RWPE2 (cell line): ENCODE results near the gene CTPS1.
A peak's percentile ranks its signal among the peaks of the same experiment; 100 is the strongest.

ENCODE experiments used
- ATAC-seq: fragments of 200-7000 bp; cut with Tn5 transposase; 3 replicates; pipeline ENCODE4 v1.9.1; 2021; ENCODE audit warnings: low read depth
- DNase-seq: peaks from one replicate; pipeline ENCODE4 v3.0.0-alpha.2; 2020; ENCODE audit warnings: low spot score
- H3K27ac ChIP-seq: fragments of 450-650 bp; 2 replicates; pipeline ENCODE4 v1.5.1; 2017; ENCODE audit warnings: mild to moderate bottlenecking; ENCODE audit not compliant: poor library complexity, severe bottlenecking
- H3K27me3 ChIP-seq: fragments of 250-450 bp; sonication (Bioruptor Pico); 2 replicates; pipeline ENCODE4 v1.5.1; 2021; ENCODE audit warnings: mild to moderate bottlenecking, moderate library complexity; ENCODE audit not compliant: insufficient read depth, poor library complexity, severe bottlenecking
- H3K36me3 ChIP-seq: fragments of 250-450 bp; sonication (Bioruptor Pico); 2 replicates; pipeline ENCODE4 v1.5.1; 2020; ENCODE audit warnings: low read depth, mild to moderate bottlenecking, moderate library complexity
- H3K4me1 ChIP-seq: fragments of 250-450 bp; sonication (Bioruptor Pico); 2 replicates; pipeline ENCODE4 v1.5.1; 2021; ENCODE audit warnings: mild to moderate bottlenecking, moderate library complexity; ENCODE audit not compliant: insufficient read depth, poor library complexity, severe bottlenecking
- H3K4me3 ChIP-seq: fragments of 250-450 bp; sonication (Bioruptor Pico); 2 replicates; pipeline ENCODE4 v1.5.1; 2021; ENCODE audit warnings: mild to moderate bottlenecking, moderate library complexity; ENCODE audit not compliant: severe bottlenecking
- H3K9me3 ChIP-seq: fragments of 250-450 bp; sonication (Bioruptor Pico); 2 replicates; pipeline ENCODE4 v1.5.1; 2021; ENCODE audit warnings: mild to moderate bottlenecking, moderate library complexity; ENCODE audit not compliant: severe bottlenecking
- TF ChIP-seq, protein P1 (sequence below): fragments of 450-650 bp; IDR thresholded peaks from one replicate; pipeline ENCODE4 v1.5.1; 2017; ENCODE audit warnings: mild to moderate bottlenecking, moderate library complexity; ENCODE audit not compliant: poor library complexity, severe bottlenecking

CTPS1 gene

DNA sequence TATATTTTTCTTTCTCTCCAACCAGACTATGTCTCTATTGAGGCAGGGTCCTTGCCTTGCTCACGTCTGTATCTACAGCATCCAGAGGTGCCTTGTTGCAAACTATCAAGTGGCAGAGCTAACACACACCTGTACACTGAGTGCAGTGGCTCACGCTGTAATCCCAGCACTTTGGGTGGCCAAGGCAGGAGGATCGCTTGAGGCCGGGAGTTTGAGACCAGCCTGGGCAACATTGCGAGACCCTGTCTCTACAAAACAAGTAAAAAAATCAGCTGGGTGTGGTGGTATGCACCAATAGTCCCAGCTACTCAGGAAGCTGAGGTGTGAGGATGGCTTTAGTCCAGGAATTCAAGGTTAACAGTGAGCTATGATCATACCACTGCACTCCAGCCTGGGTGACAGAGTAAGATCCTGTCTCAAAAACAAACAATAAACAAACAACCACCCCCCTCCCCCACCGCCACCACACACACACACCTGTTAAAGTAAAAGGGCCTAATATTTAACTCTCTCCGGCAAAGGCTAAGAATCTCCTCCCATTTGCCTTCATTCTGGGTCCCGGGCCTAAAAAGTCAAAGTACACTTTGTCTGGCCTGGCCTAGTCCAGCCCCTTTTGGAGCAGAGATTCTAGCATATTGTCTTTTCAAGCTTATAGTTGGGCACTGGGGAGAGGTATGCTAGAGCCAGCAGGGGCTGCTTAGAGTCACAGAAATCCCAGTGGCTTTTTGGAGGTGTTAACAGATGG, 51.5 kb downstream of the CTPS1 start:
- TF ChIP-seq, protein P1, sequence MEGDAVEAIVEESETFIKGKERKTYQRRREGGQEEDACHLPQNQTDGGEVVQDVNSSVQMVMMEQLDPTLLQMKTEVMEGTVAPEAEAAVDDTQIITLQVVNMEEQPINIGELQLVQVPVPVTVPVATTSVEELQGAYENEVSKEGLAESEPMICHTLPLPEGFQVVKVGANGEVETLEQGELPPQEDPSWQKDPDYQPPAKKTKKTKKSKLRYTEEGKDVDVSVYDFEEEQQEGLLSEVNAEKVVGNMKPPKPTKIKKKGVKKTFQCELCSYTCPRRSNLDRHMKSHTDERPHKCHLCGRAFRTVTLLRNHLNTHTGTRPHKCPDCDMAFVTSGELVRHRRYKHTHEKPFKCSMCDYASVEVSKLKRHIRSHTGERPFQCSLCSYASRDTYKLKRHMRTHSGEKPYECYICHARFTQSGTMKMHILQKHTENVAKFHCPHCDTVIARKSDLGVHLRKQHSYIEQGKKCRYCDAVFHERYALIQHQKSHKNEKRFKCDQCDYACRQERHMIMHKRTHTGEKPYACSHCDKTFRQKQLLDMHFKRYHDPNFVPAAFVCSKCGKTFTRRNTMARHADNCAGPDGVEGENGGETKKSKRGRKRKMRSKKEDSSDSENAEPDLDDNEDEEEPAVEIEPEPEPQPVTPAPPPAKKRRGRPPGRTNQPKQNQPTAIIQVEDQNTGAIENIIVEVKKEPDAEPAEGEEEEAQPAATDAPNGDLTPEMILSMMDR: no peak
- Histone ChIP-seq H3K4me3 (no peak overlapping the region), H3K27me3 (no peaks in the 10 kb centered on the region), H3K27ac (no peak overlapping the region), H3K4me1 (no peaks in the 10 kb centered on the region), H3K36me3 (peaks cover 38% of the 10 kb centered on the region), H3K9me3 (no peaks in the 10 kb centered on the region)
- DNase-seq (no peak), ATAC-seq (no peak)

DNA sequence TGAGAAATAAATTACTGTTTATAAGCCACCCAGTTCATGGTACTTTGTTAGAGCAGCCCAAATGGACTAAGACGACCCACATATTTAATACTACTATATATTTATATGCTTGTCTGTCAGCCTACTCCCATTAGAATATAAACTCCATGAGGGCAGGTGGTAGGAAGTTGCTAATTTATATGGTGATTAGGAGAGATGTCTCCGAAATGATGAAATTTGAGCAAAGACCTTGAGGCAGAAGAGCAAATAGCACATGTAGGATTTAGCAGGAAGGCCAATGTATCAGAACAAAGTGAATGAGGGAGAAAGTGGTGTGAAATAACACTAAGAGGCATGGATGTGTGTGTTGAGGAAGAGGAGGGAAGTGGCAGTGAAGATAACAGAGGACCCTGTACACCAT, 52.7 kb downstream of the CTPS1 start:
- H3K36me3 ChIP-seq: peaks cover 47% of the 10 kb centered on the region
- DNase-seq (no peak), ATAC-seq (no peak)
- H3K27me3 ChIP-seq: no peaks in the 10 kb centered on the region
- TF ChIP-seq, protein P1: no peak
- no peak overlapping the region for H3K4me3 ChIP-seq
- no peaks in the 10 kb centered on the region for H3K4me1 ChIP-seq
- no peaks in the 10 kb centered on the region for H3K9me3 ChIP-seq
- no peak overlapping the region for H3K27ac ChIP-seq

DNA sequence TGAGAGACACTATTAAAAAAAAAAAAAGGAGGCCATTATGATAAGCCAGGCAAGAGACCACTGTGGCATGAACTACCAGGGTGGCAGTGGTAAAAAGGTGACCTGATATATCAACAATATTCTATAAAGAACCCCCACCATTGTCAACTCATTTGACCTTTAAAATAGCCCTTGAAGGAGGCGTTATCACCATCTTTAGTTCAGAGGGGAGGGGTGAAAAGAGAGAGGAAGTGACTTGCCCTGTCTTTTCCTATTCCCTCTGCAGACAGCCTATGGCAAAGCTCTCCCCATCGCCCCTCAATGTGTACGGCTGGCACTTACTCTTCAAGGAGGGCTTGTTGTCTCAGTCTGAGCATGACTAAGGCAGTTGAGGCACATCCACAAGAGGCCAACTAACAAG, 53.8 kb downstream of the CTPS1 start:
- Histone ChIP-seq H3K27me3 (no peaks in the 10 kb centered on the region), H3K9me3 (no peaks in the 10 kb centered on the region), H3K36me3 (peaks cover 37% of the 10 kb centered on the region), H3K4me1 (no peaks in the 10 kb centered on the region), H3K4me3 (no peak overlapping the region), H3K27ac (no peak overlapping the region)
- ATAC-seq (no peak), DNase-seq (no peak)
- TF ChIP-seq, protein P1: no peak

DNA sequence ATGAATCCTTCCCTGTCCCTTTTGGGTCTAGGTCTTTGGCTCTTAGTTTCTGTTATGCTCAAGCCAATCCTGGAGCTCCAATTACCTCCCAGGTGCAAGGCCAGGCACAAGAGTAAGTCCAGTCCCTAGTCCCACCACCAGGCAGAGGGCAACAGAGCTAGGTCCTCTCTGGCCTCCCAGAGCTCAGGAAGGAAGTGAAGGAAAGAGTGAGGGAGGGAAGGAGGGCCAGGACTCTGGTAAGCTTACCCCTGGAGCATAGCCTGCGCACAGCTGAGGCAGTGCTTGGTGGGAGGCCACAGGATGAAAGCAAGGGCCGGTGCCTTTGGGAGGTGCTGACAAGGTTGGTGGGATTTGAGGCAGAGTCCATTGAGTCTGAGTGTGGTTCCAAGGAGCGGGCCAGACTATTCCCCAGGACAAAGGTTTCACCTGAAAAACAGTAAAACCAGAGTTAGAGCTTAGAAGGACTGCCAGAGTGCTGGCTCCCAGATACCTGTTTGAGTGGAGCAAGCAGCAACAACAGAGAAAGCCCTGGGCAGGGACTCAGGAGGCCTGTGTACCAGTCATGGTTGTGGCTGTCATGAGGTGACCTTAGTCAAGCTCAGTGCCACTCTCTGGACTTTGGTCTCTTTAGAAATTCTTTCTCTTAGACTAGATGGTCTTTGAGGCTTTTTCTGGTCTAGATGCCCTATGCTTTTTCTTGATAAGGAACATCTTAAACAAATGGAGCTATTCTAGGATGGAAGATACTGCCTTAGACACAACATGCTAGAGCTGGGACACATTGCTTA, 57.8 kb downstream of the CTPS1 start:
- DNase-seq (no peak), ATAC-seq (no peak)
- H3K9me3 ChIP-seq: no peaks in the 10 kb centered on the region
- peaks cover 23% of the 10 kb centered on the region for H3K36me3 ChIP-seq
- no peaks in the 10 kb centered on the region for H3K27me3 ChIP-seq
- H3K4me3 ChIP-seq: no peak overlapping the region
- no peaks in the 10 kb centered on the region for H3K4me1 ChIP-seq
- H3K27ac ChIP-seq: no peak overlapping the region
- TF ChIP-seq, protein P1: no peak

DNA sequence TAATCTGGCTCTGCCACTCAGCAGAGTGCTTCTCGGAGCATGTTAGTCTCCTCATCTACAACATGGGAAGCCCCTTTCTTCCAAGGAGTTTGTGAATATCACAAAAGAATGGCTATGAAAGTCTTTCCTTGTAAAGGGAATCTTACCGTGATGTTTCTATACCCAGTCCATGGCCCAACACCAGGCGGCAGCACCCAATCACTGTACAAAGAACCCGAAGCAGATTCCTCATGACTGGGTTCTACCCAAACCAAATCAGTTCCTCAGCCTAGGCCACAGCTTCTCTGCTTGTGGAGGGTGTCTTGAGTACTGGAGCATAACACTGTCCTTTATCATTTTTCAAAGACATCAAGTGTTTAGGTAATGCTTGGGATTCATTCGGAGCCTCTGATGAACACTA, 58.6 kb downstream of the CTPS1 start:
- no peak overlapping the region for H3K4me3 ChIP-seq
- H3K27me3 ChIP-seq: no peaks in the 10 kb centered on the region
- peak; percentile 55; the same call in 2 of the 3 replicates for ATAC-seq
- H3K36me3 ChIP-seq: peaks cover 24% of the 10 kb centered on the region
- no peaks in the 10 kb centered on the region for H3K4me1 ChIP-seq
- TF ChIP-seq, protein P1: peak; percentile 60
- no peak overlapping the region for H3K27ac ChIP-seq
- no peaks in the 10 kb centered on the region for H3K9me3 ChIP-seq
- DNase-seq: no peak
